Suprapubic skin (tissue), 3 donors: ENCODE data around the gene LCMT1.

Experiments
- CTCF ChIP-seq, 2 donors: fragments of 200-600 bp in 1 of 2; fragments of 450-650 bp in 1 of 2; sonication (generic) in 1 of 2; IDR thresholded peaks; one replicate each; pipeline ENCODE4 v1.5.1; 2016 to 2019; ENCODE audit warnings: antibody characterized with exemption in 2 of 2, mild to moderate bottlenecking in 1 of 2, moderate library complexity in 1 of 2
- EP300 ChIP-seq: sonication (generic); formaldehyde crosslinking; IDR thresholded peaks from one replicate; pipeline ENCODE4 v1.6.1; 2017; ENCODE audit warnings: antibody characterized with exemption
- POLR2A ChIP-seq, 2 donors: fragments of 450-650 bp; IDR thresholded peaks; one replicate each; pipeline ENCODE4 v1.6.1; 2017; ENCODE audit warnings: antibody characterized with exemption in 2 of 2, mild to moderate bottlenecking in 2 of 2, moderate library complexity in 2 of 2

- TF ChIP-seq CTCF (IDR thresholded peaks at IDR 0.05): no peak
- TF ChIP-seq EP300: no peak
- no peak for TF ChIP-seq POLR2A (IDR thresholded peaks at IDR 0.05)
Observed at GRCh38 chr16:25177512-25177830, 65.9 kb downstream of the LCMT1 start.
